ENCODE measurements around the gene EID1.
"Not testable (repeated sequence)": the region's sequence is repeated elsewhere in the genome, so short reads cannot be mapped to it uniquely, and the experiment has no call there.

Gene EID1, protein sequence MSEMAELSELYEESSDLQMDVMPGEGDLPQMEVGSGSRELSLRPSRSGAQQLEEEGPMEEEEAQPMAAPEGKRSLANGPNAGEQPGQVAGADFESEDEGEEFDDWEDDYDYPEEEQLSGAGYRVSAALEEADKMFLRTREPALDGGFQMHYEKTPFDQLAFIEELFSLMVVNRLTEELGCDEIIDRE

DNA sequence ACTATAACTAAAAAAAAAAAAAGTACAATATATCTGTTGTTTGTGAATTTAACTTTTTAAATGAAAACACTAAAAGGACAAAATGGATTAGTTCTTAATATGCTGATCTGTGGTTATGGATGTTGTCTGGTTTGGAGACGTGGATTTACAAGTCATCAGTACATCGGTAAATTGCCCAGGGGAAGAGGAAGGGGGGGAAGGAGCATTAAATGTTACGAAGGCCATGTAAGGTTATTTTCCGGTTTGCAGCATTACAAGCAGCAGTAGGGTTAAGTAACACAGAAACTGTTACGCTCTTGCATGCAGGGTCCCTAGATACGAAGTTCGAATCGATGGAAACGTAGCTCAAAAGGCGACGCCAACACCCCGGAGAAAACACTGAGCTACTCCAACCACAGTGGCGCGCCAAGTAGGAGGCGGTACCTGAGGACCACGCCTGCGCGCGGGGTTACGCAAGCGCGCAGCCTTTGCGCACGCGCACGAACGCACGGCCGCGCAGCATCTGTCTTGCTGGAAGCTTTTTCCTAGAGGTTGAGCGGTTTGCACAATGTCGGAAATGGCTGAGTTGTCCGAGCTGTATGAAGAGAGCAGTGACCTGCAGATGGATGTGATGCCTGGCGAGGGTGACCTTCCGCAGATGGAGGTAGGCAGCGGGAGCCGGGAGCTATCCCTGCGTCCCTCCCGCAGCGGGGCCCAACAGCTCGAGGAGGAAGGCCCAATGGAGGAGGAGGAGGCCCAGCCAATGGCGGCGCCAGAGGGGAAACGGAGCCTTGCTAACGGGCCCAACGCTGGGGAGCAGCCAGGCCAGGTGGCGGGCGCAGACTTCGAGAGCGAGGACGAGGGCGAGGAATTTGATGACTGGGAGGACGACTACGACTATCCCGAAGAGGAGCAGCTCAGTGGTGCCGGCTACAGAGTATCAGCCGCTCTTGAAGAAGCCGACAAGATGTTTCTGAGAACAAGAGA is at the start of gene EID1:
EID1 (plus strand) TSS at position 505 of the 966 bp plus-strand sequence; CDS start at position 548, 43 bp downstream.
- DNase-seq = peak; percentile 87 to 98 (median 90)
- intact Hi-C loops (cut with DNase I) = loop anchor here (2.0 to 10.0 kb wide), 3 partner anchors 84 to 277 kb away; partner anchors contain the start of genes COPS2, SECISBP2L and SHC4

DNA sequence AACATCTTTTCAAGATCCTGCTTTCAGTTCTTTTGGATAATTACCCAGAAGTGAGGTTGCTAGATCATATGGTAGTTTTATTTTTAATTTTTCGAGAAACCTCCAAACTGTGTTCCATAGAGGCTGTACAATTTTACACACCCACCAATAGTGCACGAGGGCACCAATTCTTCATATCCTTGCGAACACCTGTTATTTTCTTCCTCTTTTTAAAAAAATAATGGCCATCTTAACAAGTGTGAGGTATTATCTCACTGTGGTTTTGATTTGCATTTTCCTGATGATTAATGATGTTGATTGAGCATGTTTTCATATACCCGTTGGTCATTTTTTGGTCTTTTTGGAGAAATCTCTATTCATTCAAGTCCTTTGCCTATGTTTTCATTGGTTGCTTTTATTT is 49.5 kb upstream of the EID1 start:
- intact Hi-C loops (cut with DNase I) = no loop called here

DNA sequence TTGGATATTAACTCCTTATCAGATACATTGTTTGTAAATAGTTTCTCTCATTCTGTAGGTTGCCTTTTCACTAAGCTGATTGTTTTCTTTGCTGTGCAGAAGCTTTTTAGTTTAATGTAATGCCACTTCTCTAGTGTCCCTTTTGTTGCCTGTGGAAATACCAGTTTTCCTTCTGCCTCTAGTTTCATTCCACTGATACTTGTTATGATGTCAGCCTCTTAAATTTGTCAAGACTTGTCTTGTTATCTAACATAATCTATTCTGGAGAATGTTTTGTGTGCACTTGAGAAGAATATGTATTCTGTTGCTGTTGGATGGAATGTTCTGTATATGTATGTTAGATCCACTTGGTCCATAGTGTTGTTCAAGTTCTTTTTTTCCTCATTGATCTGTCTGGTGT is 49.0 kb upstream of the EID1 start:
- DNase-seq = no peak
- intact Hi-C loops (cut with DNase I) = no loop called here

More for the DNA sequence above, 49.5 kb upstream of the EID1 start:
- DNase-seq = no peak

DNA sequence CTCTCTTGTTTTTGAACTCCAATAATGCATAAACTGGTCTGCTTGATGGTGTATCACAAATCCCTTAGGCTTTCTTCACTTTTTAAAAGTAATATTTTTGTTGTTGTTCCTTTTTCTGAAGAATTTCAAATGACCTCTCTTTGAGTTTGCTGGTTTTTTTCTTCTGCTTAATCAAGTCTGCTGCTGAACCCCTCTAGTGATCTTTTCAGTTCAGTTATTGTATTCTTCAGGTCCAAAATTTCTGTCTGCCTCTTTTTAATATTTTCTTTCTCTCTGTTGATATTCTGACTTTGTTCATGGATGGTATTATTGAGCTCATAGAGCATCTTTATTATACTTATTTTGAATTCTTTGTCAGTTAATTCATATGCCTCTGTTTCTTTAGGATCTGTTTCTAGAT is 45.3 kb upstream of the EID1 start:
- DNase-seq = no peak
- intact Hi-C loops (cut with DNase I) = no loop called here

DNA sequence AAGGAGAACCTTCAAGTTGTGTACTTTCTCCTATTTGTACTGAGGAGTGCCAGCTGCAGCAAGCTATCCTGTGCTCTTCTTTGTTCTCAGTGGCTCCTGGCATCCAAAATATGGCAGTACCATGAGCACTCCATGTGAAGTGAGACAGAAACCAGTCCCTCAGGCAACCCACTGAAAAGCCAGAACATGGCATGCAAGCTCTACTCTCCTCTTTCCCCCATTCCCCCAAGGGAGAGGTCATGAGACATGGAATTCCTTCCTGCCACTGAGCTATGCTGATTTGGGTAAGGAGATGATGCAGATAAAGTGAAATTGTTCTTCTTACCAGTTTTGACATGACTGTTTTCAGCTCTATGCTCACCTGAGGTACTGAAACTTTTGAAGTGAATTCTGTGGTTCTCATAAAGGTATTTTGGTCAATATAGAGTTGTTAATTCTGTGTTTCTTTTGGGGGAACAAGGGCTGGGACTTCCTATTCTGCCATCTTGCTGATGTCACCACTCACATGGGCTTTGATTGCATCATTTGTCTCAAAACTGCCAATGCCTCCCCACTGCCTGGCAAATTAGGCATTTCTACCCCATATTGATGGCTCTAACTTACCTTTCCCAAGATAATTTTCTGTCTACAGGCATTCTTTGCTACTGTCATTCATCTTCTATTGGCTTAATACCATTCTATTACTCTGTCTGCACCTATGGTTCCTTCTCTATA is 44.3 kb upstream of the EID1 start:
- intact Hi-C loops (cut with DNase I) = no loop called here
- DNase-seq = no peak

DNA sequence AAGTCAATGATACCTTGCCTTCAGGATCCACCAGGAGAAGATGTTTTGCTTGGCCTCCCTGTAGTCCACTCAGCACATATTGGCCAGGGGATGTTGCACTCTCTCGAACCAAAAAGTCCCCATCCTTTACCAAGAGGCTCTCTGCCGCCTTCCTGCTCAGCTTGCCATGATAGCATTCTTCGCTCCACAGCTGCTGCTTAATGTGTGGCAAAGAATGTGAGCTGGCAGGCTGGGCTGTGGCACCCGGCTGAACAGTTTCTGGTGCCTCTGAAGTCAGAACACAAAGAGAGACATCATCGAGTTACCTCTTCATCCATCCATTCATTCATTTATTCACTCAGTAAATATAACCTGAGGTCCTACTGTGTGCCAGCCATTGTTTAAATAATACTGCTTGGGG is 43.2 kb upstream of the EID1 start:
- intact Hi-C loops (cut with DNase I) = no loop called here
- DNase-seq = no peak

DNA sequence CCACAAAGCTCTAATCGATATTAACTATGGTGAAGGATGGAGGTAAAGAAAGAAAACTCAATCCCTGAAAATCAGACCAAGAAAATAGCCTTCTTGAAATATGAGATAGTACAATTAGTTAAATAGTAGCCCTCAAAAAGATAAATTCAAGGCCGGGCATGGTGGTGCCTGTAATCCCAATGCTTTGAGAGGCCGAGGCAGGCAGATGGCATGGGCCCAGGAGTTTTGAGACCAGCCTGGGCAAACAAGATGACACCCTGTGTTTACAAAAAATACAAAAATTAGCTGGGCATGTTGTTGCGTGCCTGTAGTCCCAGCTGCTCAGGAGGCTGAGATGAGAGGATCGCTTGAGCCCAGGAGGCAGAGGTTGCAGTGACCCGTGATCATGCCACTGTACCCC is 35.4 kb upstream of the EID1 start:
- DNase-seq = no peak
- intact Hi-C loops (cut with DNase I) = no loop called here

DNA sequence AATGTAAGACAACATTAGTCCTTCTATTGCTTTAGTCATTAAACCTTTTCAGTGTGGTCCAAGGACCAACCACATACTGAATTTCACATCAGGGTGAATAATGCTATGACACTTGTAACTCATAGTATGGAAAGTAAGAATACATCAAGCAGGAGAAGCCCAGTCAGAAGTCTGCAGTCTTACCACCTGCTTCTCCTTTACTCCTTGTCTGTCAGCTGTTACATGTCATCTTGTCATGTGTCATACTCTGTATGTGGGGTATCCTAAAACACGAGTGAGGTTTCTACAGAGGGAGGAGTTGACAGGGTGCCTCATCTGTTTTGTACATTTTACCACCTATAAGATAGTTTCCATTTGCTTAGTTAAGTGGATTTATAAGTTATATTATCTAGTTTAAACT is 32.8 kb upstream of the EID1 start:
- intact Hi-C loops (cut with DNase I) = no loop called here
- DNase-seq = no peak

DNA sequence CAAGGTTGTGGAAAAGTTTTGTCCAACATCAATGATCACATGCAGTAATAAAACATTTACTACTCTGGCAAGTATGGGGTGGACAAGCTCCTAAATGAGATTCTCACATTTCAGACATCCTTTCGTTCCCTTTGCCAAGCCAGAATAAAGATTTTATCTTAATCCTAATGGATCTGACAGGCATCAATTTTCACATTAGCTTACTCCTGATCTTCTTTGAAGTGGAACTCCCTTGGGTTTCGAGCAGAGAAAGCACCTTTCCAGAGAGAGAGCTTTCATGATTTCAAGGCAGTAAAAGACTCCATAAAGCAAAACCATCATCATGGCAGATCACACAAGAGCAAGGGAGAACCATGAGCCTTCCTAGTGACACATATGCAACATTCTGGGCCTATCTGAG is 27.3 kb upstream of the EID1 start:
- DNase-seq = no peak
- intact Hi-C loops (cut with DNase I) = no loop called here

DNA sequence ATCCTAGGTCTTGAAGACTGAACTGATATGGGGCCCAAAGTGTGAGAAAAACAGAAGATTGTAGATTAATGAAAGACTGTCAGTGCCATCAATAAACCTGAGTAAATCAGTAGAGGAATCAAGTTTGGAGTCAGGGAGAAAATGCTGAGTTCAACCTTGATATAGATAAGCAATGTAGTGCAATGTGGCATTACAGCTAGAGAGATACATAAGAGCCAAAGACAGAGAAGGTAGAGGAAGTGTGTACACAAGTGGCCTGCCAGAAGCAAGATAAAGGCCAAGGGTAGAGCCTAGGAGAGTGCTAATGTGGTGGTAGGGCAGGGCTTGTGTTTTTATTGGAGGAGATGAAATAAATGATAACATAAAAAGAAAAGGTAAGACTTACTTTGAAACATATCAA is 26.0 kb upstream of the EID1 start:
- intact Hi-C loops (cut with DNase I) = no loop called here
- no peak for DNase-seq

DNA sequence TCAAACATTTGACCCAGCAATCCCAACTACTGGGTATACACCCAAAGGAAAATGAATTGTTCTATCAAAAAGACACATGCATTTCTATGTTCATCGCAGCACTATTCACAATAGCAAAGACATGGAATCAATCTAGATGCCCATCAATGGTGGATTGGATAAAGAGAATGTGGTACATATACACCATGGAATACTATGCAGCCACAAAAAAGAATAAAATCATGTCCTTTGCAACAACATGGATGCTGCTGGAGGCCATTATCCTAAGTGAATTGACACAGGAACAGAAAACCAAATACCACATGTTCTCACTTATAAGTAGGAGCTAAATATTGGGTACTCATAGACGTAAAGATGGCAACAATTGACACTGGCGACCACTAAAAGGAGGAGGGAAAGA is 23.5 kb upstream of the EID1 start:
- intact Hi-C loops (cut with DNase I); DNase-seq: not testable (repeated sequence)

DNA sequence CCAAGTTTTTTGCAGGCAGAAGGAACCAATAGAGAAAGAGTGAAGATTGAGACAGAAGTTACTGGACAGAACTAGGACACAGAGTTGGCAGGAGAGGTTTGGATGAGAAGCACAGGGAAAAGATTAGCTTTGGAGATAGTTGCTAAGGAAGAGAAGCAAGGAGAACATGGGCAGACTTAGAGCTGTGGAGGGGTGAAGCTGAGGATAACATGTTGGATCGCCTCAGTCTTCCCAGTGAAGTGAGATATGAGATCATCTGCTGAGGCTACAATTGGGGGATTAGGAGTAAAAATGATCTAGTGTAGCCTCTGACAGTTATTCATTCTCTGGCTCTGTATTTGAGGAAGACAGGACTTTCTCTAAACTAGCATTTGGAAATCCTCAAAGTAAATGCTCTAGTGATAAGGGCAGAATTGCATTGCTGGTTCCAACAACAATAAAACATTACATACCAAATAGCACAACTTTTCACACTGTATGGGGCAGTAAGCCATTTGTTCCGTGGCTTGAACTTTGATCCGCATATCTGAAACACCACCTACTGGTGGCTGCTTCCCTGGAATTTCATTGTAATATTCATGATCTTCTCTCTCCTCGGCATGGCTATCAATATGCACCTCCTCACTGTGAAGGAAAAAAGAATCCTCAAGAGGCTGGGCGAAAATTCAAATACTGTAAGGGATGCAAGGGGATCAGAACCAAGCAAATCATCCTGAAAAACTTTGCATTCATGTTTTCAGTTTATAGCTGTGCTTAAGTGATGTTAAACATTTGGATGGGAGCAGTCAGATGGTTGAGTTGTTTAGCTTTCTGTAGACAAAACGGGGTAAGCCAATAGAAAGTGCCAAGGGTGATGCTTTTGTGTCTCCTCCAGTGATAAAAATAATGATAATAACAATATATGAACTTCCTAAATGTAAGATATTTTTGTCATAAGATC is 22.2 kb upstream of the EID1 start:
- DNase-seq = no peak
- intact Hi-C loops (cut with DNase I) = no loop called here

DNA sequence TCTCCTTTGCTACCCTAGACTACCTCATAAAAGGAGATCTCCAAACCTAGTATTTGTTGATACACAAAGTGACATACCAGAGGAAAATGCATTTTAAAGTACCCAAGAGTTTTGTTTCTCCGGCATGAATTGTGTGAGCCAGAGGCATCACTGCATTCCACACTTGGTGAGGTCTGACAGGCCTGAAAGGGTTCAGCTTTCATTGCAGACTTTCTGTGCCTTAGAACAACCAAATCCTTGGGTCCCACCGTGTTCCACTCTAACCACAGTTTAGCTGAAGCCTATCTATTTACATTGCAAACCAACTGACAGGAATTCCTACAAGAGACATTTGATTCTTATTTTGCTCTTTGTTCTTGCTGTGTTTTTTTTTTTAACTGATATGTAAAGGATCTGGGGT is 21.0 kb upstream of the EID1 start:
- intact Hi-C loops (cut with DNase I) = no loop called here

DNA sequence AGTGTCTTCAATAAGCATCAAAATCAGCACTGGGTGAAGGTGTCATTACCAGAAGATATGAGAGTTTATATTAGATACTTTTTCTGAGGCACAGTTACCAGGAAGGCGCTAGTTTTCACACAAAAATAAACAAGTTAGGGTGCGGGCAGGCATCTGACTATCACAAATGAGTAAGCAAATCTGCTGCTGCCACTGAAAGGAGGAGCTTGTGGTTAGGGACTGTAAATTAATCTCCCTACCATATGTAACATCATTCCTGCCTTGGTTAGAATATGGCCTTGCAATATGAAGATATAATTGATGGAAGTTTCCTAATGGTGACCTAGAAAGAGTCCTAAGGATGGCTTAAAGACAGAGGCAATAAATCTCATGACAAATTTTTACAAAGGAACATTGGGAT is 19.5 kb upstream of the EID1 start:
- no peak for DNase-seq
- intact Hi-C loops (cut with DNase I) = no loop called here

More for the DNA sequence above, 21.0 kb upstream of the EID1 start:
- DNase-seq = no peak

DNA sequence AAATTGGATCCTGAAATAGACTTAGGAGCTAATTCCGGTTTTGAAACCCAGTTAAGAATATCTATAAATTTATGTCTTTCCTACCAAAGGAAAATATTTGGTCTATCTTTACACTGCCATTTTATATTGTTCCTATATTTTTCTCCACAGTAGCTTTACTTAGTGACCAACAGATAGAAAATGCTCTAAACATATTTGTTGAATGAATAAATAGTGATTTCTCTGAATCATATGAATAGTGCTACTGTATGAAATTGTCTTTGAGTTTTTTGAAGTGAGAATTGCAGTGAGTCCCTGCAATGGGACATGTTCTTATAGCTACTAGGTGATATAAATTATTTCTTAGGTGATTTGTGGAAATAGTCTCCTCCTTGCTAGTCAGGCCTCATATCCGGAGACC is 18.5 kb upstream of the EID1 start:
- no peak for DNase-seq
- intact Hi-C loops (cut with DNase I) = no loop called here

DNA sequence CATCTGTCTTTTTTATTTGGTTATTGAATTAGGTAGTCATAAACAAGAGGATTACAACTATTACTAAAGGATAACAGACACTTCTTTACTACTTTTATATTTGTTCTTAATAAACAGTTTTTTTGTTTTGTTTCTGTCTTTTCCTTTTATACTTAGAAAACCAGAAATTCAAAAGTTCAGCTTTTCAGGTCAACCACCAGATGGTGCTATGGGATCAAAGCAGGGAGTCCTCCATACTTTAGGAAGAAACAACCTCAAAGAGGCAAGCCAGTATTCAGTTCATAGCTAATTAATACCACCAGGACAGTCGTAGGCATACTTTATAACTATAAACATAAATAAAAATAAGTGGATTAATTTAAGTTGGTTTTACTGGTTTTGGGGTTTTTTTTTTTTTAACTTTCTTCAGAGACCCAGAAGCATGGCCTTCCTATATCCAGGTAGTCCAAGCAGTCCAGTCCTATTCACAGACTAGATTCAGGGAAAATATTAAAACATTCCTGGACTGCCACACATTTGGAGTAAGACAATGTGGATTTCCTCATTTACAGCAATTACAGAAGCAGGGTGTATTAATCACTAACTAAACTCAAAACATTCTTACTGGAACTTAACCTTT is 16.0 kb upstream of the EID1 start:
- intact Hi-C loops (cut with DNase I) = loop anchor here (2.0 to 5.0 kb wide), 3 partner anchors 285 to 1283 kb away; partner anchors contain the start of gene FGF7
- DNase-seq = peak in 1 of 10 donors; percentile 37

DNA sequence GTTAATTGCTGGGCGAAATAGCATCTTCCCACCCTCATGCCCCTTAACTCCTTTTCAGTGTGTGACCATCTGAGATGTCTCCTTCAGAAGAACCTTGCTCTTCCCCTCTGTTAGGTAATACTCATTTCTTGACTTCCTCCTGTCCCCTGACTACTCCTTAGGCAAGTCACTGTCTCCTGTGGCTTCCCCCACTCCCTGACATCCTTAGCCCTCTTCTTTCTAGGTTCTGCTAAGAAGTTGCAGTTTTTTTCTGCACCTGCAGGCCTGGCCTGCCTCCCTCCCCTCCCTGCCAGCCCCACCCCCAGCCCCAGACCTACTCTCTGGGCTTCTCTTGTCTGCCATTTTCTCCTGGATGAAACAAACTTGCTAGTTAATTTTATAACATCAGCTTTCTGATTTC is 15.2 kb upstream of the EID1 start:
- DNase-seq = no peak
- intact Hi-C loops (cut with DNase I) = loop anchor here (2.0 to 5.0 kb wide), 2 partner anchors 560 to 1282 kb away; partner anchors contain the start of gene FGF7

DNA sequence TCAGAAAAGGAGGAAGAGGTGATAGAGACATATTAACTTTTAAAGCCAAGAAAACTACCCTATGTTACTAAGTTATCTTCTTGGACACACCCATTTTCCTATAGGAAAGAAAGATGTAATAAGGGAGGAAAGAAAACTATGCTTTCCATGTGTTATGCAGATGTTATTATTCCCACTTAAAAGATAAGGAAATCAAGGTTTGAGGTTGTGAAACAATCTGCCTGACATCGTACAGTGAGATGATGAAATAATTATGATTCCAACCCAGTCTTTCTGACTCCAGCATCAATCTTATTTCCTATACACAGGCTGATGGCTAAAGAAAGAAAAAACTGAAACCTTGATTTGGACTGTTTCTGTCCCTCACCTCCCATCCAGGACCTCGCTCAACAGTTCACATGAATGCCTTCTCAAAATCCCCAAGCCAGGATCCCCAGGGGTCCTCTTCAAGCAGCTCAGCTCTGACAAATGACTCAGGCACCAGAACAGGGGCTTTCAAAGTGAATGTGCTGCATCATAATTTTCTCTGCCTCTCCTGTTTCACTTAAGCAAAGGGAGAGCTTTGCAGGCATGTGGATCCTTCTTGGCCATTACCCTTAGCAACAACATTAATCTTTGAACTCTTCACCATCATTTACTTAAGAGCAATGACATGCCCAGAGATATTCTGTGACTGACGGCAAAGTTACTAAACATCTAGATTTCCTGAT is 12.4 kb upstream of the EID1 start:
- intact Hi-C loops (cut with DNase I) = no loop called here
- DNase-seq = no peak

DNA sequence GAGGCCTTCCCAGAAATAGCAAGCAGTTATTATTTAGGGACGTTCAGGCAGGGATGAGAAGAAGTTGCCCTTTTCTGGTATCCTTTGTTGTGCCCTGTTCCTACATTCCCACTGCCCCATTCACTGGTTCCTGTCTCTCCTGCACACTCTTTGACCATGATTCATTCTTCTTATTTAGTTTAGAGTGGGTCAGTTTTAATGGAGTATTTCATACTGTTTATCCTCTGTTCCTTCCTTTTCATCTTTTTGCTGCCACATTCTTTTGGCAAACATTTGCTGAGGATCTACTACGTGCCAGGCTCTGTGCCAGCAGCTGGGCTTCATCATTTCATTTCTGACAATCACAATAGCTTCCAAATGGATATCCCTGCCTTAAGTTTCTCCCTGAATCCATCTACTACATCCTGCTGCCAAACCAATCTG is 11.8 kb upstream of the EID1 start:
- no peak for DNase-seq
- intact Hi-C loops (cut with DNase I) = no loop called here
